Activated CD8-positive, alpha-beta memory T cell treated with anti-CD3 and anti-CD28 coated beads for 1 hour (primary cell): Measurements from ENCODE around the gene HLA-C.
"Not testable (repeated sequence)": the region's sequence is repeated elsewhere in the genome, so short reads cannot be mapped to it uniquely, and the experiment has no call there.

Experiments used
- DNase-seq, 2 donors: peaks; one replicate each; pipeline ENCODE4 v3.0.0-alpha.2; 2020; ENCODE audit warnings: low read depth in 1 of 2; ENCODE audit errors: extremely low read depth in 1 of 2

HLA-C gene

DNA sequence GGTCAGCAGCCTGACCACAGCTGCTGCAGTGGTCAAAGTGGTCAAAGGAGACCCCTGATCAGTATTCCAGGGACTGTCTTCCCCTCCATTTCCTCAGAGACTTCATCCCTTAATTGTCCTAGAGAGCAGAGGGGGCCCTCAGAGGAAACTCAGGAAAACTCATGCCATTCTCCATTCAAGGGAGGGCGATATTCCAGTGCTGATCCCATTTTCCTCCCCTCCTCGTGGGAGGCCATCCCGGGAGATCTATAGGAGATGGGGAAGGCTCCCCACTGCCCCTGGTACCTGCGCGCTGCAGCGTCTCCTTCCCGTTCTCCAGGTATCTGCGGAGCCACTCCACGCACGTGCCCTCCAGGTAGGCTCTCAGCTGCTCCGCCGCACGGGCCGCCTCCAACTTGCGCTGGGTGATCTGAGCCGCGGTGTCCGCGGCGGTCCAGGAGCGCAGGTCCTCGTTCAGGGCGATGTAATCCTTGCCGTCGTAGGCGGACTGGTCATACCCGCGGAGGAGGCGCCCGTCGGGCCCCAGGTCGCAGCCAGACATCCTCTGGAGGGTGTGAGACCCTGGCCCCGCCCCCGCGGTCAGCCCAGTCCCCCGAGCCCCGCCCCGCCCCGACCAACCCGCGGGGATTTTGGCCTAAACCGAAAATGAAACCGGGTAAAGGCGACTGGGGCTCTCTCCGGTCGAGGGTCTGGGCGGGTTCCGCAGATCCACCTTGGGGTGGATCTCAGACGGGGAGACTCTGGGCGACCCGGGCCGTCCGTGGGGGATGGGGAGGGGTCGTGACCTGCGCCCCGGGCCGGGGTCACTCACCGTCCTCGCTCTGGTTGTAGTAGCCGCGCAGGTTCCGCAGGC is 878 bp downstream of the HLA-C start:
- DNase-seq: peak in 1 of 2 donors; percentile 57

DNA sequence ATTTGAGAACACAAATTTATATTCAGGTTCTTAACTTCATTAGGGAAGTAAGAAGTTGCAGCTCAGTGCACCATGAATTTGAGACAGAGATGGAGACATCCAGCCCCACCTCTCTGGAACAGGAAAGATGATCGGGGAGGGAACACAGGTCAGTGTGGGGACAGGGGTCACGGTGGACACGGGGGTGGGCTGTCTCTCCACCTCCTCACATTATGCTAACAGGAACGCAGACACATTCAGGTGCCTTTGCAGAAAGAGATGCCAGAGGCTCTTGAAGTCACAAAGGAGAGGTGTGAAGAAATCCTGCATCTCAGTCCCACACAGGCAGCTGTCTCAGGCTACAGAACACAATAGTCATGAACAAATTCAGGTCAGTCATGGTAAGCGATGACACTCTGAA is 3.1 kb downstream of the HLA-C start:
- DNase-seq: no peak

DNA sequence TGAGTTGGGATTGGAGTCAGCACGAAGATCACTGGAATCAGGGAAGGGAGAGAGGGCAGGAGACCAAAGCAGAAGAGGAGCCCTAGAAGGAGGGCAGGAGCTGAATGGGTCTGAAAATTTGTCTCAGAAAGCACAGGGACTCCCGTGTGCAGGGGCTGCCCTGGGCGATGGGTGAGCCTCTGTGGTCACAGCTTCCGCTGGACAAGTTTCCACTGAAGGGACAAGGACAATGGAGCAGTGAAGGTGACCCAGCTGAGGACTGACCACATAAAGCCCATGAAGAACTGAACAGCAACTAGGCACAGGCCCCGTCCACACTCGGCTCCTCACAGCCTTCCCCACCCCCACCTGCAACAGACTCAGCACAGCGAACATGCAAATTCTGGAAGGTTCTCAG is 3.5 kb downstream of the HLA-C start:
- no peak for DNase-seq

DNA sequence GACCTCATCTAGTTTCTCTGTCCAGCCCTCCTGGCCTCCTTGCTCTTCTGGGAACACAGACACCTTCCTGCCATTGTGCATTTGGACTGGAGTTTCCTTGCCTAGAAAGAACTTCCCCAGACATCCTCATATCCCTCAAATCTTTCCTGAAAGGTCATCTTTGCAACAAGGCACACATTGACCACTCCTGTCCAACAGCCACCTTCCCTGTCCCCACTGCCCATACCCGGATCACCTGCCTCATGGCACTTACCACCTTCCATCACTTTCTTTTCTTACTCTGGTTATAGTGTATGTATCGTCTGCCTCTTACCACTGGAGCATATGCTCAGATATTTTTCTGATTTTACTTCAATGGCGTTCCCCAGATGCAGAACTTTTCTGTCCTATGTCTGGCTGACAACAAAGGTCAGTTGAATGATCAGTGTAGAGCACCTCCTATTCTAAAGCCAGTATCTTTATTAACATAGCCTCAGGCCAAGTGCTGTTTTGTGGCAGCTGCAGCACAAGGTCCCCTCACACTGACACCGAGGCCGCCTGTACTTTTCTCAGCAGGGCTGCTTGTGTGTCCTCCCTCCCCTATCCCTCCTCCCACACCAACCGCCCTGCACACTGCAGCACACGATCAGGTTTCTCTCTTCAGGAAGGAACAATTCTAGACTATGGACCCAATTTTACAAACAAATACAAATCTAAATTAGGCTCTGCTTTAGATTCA is 4.1 kb downstream of the HLA-C start:
- no peak for DNase-seq

DNA sequence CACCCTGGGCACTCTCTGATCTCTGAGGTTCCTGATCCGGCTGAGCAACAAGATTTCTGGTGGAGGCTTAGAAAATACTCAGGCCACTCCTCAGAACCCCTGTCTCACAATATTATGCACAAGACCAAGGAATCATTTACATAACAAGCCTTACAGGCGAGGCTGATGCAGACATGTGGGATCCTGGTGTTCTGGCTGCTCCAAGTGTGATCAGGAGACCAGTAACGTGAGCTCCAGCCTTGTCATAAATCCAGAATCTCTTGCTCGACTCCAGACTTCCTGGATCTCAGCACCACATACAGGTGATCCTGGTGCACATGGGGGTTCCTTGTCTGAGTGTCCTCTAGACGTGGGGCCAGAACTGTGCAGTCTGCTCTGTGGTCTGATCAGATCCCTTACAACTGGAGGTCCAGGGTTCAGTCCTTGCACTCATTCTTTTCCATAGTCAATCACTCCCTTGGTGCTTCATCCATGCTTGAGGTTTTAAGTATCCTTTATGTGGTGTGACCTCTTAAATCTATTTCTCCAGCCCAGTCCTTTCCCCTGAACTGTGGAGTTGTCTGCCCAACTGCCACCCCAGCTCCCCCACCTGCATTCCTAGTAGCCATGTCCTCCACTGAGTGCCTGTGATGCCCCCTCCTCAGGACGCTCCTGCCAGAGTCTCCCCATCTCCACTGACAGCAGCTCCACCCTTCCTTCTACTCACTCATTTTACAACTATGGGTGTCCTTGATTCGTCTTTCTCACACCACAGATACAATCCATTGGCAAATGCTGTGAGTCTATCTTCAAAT is 5.1 kb downstream of the HLA-C start:
- DNase-seq: no peak

DNA sequence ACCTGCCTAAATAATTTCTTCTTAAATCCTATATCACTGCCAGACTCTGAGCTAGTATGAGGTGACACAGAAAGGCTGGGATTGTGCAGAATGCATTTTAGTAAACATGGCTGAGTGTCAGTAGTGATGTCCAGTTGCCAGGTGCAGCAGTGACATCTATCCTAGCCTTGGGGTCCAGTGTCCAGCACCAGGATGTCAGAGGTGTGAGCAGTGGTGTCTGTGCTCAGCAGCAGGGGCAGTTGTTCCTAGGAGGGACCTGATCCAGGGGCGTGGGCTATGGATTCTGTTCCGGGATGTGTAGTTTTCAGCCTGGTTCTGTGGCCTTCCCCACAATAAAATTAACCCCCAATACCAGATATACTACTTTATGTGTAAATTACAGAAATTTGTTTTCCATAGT is 6.0 kb downstream of the HLA-C start:
- DNase-seq: no peak

DNA sequence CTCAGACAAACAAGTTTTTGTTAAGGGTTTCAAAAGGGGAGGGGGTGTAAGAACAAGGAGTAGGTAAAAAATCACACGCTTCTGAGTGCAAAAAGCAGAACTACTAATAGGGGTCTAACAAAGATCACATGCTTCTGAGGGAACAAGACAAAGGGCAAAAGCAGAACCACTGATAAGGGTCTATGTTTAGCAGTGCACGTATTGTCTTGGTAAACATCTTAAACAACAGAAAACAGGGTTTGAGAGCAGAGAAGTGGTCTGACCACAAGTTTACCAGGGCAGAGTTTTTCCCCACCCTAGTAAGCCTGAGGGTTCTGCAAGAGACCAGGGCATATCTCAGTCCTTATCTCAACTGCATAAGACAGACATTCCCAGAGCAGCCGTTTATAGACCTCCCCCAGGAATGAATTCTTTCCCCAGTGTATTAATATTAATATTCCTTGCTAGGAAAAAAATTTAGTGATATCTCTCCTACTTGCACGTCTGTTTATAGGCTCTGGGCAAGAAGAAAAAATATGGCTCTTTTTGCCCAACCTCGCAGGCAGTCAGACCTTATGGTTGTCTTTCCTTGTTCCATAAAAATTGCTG is 8.5 kb downstream of the HLA-C start:
- DNase-seq: not testable (repeated sequence)

DNA sequence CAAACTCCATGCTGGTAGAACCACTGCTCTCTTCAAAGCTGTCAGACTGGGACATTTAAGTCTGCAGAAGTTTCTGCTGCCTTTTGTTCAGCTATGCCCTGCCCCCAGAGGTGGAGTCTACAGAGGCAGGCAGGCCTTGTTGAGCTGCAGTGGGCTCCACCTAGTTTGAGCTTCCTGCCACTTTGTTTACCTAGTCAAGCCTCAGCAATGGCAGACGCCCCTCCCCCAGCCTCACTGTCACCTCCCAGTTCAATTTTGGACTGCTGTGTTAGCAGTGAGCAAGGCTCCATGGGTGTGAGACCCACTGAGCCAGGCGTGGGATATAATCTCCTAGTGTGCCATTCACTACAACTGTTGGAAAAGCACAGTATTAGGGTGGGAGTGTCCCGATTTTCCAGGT is 11.9 kb downstream of the HLA-C start:
- DNase-seq: not testable (repeated sequence)

DNA sequence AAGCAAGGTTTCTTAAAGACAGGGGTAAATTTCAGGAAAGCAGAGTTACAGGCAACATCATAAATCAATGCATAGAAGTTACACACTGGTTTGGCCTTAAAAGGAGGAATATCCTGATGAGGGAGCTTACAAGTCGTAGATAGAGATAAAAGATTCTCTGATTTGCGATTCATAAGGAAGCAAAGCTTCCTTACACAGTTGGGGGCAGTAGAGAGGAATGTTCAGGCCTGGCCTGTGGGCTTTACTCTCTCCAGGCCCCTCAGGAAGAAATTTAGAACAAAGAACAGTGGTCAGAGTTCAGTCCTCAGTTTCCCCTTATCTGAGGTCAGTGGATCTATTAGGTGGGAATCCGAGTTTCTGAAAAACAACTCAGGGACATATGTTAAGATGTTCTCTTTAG is 19.3 kb downstream of the HLA-C start:
- DNase-seq: no peak

DNA sequence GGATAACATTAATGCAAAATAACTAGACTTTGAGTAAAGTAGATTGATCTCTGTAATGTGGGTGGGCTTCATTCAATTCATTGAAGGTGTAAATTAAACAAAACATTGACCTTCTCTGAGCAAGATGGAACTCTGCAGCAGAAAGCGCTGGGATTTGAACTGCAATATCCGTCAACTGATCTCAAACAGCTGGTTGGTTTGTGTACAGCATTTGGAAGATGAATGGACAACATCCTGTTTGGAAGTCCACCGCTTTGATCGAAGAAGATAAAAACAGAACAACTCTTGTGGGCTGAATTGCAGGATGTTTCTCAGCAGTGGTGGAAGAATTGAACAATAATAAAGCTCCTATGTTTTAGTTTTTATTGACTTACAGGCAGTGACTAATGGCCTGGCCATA is 20.6 kb downstream of the HLA-C start:
- no peak for DNase-seq

DNA sequence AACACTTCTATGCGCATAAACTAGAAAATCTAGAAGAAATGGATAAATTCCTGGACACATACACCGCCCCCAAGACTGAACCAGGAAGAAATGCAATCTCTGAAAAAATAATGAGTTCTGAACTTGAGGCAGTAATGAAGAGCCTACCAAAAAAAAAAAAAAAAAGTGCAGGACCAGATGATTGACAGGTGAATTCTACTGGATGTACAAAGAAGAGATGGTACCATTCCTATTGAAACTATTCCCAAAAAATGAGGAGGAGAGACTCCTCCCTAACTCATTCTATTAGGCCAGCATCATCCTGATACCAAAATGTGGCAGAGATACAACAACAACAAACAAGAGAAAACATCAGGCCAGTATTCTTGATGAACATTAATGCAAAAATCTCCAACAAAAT is 22.7 kb downstream of the HLA-C start:
- no peak for DNase-seq

DNA sequence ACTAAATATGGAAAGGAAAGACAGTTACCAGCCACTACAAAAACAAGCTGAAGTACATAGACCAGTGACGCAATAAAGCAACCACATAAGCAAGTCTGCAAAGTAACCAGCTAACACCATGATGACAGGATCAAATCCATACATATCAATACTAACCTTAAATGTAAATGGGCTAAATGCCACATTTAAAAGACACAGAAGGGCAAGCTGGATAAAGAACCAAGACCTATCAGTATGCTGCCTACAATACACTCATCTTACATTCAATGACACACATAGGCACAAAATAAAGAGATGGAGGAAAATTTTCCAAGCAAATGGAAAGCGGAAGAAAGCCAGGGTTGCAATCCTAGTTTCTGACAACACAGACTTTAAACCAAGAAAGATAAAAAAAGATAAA is 24.1 kb downstream of the HLA-C start:
- no peak for DNase-seq

DNA sequence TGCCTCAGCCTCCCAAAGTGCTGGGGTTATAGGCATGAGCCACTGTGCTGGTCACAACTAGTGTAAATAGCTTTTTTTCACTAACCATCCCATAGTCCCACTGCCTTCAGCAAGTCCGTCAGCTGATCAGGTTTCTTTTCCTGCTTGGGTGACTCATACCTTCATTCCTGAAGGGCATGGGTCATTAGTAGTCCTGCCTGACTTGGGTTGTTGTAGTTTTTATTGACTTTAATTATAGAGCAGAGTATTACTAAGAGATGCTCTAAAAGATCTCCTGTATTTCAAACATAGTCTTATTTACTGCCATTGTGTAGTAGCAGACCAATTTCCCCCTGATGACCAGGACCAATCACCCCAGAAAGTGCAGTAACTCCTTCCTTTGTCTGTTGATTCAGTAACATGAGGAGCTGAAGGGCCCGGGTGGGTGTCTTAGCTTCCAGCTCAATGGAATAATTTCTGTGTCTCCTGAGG is 25.8 kb downstream of the HLA-C start:
- no peak for DNase-seq

DNA sequence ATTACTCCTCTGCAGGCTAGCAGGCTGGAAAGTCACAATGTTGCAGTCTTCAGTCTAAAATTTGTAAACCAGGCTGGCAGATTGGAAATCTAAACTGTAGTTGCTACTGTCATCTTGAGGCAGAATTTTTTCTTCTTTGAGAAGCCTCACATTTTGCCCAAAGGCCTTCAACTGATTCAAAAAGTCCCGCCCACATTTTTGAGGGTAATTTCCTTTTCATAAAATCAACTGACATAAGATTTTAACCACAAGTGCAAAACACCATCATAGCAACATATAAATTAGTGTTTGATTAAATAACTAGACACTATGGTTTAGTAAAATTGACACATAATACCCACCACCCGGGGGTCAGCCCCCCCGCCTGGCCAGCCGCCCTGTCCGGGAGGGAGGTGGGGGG is 28.4 kb downstream of the HLA-C start:
- no peak for DNase-seq

DNA sequence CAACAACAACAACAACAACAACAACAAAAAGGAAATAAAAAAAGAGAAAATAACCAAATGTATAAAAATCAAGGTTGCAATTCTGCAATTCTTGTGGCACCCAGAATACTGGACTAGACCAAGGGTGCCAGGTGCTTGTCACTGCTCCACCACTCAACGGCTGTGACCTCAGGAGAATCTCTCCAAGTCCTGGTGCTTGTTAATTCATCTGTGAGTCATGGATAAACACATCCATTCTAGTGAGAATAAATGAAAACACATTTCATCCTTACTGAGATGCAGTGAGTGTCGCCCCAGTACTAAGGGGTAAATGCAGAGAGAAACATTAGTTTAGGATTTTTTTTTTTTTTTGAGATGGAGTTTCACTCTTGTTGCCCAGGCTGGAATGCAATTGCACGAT is 32.0 kb downstream of the HLA-C start:
- DNase-seq: no peak

DNA sequence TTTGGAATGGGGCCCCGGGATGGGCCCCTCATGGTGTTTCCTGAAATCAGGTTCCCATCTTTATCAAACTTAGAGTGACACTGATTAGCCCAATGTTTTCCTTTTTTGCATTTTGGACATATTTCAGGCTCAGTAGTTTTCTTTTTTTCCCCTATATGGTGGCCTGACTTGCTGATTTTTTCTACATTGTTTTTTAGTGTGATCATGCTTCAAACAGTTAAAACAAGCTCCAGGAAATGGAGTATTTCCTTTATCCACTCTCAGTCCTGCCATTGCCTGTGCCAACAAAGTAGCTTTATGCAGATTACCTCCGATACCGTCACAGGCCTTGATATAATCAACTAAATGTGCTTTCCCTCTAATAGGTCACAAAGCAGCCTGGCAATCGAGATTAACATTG is 37.8 kb downstream of the HLA-C start:
- DNase-seq: not testable (repeated sequence)

DNA sequence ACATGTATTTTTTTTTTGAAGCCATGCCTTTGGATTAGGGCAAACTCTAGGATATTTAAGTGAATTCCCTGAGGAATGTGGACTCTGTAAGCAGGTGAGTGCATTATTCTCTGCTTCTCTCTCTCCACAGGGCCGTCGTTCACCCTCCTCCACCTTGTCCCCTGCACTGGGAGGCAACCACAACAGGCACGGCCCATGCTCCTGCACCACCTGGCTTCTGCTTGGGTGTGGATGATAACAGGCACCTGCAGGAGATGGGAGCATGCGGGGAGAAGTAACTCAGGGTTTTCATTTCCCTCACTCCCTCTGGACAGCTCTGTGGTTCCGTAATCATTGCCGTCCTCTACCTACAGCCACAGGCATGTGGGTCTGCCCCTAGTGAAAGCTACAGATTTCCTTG is 43.4 kb downstream of the HLA-C start:
- no peak for DNase-seq

DNA sequence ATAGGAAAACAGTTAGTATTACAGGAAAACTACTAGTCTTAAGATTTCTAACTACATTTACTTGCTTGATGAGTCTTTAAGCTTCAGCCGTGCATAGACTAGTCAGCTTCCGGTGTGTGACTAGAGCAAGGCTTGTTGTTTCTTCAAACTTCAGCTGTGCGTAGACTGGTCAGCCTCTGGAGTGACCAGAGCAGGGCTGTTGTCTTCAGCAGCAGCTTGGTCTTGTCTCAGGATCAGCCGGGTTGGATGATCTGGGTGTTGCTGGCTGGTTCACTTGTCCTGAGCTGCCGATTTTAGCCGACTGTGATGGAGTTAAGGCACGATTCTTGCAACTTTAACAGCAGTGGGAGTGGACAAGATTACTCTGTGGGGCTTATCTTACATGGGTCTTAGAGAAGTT is 44.7 kb downstream of the HLA-C start:
- DNase-seq: no peak

DNA sequence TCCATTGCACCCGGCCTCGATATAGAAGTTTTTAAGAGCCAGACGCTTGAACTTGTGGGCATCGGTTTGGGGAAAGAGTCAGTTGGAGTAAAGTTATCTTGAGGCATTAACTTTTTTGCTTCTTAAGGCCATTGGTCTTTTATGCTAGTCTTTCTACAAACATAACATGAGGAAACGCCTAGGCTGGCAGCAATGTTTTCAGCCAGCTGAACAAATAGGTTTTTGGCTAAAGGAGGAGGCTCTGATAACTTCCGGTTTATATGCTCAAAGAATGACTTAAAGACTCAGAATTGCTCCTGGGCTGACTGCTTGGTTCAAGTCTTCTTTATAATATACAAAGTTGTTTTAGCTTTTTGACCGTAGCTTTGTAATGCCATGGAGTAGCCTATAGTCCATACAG is 46.2 kb downstream of the HLA-C start:
- no peak for DNase-seq

DNA sequence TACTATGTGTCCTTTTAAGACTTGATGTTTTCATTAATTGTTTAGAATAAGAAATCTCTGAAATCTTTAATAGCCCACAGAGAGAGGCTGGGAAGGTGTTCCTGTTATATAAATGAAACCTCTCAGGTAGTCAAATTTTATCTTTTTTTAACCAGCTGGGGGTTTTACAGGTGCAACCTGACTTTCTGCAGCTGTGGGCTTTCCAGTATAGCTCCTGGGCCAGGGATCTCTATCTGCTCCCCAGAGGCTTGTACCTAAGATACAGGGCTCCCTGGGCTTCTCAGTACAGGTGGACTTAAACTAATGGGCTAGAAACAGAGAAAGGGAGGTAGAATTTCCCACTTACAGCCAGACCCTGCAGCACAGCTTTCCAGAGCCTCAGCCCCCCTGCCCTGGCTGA is 49.4 kb downstream of the HLA-C start:
- no peak for DNase-seq
